IMR-90 (cell line): ENCODE results near the gene AMPD2.
A peak's percentile ranks its signal among the peaks of the same experiment; 100 is the strongest.

Experiments used
- CEBPB ChIP-seq: IDR thresholded peaks from 2 replicates; pipeline ENCODE4 v1.6.1; 2012; ENCODE audit warnings: low read depth, low read length, improper control_type of control experiment
- MAFK ChIP-seq: IDR thresholded peaks from 2 replicates; pipeline ENCODE4 v1.6.1; 2012; ENCODE audit warnings: low read depth, low read length, improper control_type of control experiment
- MAZ ChIP-seq: IDR thresholded peaks from 2 replicates; pipeline ENCODE4 v1.6.1; 2012; ENCODE audit warnings: low read depth, mild to moderate bottlenecking, low read length, improper control_type of control experiment, moderate library complexity, borderline replicate concordance
- POLR2A ChIP-seq: IDR thresholded peaks from 2 replicates; pipeline ENCODE4 v1.6.1; 2012; ENCODE audit warnings: mild to moderate bottlenecking, low read depth, low read length
- SMC3 ChIP-seq: fragments of 150-350 bp; IDR thresholded peaks from 2 replicates; pipeline ENCODE4 v1.6.1; 2016; ENCODE audit warnings: low read depth, mild to moderate bottlenecking, antibody characterized with exemption, low read length, moderate library complexity
- TF ChIP-seq, protein P1 (sequence below): conservative IDR thresholded peaks from 2 replicates; pipeline ENCODE4 v1.5.1; 2012; ENCODE audit warnings: mild to moderate bottlenecking, low read depth, low read length, improper control_type of control experiment
- TF ChIP-seq, protein P2 (sequence below): fragments of 150-350 bp; IDR thresholded peaks from 2 replicates; pipeline ENCODE4 v1.6.1; 2016; ENCODE audit warnings: low read depth, mild to moderate bottlenecking, low read length, moderate library complexity, borderline replicate concordance
- TF ChIP-seq, protein P3 (sequence below): fragments of 150-350 bp; IDR thresholded peaks from 2 replicates; pipeline ENCODE4 v1.6.1; 2017; ENCODE audit warnings: mild to moderate bottlenecking, antibody characterized with exemption, low read length, low read depth

DNA sequence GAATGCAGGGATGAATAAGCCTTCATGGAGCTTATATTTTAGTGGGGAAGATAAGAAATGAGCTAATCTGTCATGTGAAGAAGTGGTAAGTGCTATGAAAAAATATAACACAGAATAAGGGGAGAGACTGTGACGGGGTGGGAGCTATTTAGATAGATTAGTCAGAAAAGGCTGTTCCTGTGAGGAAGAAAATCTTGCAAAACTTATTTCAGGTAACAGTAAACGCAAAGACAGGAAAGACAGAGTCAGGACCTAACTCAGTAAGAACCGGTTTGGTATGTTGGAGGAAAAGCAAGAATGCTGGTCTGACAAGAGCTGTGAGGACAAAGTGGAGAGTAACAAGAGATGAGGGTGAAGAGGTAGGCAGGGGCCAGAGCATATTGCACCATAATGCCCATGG is 49.2 kb upstream of the AMPD2 start:
- TF ChIP-seq CEBPB: peak; percentile 43; the same call in 1 of the 2 replicates
- TF ChIP-seq, protein P1, sequence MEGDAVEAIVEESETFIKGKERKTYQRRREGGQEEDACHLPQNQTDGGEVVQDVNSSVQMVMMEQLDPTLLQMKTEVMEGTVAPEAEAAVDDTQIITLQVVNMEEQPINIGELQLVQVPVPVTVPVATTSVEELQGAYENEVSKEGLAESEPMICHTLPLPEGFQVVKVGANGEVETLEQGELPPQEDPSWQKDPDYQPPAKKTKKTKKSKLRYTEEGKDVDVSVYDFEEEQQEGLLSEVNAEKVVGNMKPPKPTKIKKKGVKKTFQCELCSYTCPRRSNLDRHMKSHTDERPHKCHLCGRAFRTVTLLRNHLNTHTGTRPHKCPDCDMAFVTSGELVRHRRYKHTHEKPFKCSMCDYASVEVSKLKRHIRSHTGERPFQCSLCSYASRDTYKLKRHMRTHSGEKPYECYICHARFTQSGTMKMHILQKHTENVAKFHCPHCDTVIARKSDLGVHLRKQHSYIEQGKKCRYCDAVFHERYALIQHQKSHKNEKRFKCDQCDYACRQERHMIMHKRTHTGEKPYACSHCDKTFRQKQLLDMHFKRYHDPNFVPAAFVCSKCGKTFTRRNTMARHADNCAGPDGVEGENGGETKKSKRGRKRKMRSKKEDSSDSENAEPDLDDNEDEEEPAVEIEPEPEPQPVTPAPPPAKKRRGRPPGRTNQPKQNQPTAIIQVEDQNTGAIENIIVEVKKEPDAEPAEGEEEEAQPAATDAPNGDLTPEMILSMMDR: no peak
- TF ChIP-seq MAFK: no peak
- TF ChIP-seq, protein P2, sequence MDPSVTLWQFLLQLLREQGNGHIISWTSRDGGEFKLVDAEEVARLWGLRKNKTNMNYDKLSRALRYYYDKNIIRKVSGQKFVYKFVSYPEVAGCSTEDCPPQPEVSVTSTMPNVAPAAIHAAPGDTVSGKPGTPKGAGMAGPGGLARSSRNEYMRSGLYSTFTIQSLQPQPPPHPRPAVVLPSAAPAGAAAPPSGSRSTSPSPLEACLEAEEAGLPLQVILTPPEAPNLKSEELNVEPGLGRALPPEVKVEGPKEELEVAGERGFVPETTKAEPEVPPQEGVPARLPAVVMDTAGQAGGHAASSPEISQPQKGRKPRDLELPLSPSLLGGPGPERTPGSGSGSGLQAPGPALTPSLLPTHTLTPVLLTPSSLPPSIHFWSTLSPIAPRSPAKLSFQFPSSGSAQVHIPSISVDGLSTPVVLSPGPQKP: no peak
- no peak for TF ChIP-seq SMC3
- TF ChIP-seq, protein P3, sequence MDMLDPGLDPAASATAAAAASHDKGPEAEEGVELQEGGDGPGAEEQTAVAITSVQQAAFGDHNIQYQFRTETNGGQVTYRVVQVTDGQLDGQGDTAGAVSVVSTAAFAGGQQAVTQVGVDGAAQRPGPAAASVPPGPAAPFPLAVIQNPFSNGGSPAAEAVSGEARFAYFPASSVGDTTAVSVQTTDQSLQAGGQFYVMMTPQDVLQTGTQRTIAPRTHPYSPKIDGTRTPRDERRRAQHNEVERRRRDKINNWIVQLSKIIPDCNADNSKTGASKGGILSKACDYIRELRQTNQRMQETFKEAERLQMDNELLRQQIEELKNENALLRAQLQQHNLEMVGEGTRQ: no peak
- TF ChIP-seq POLR2A: no peak
- TF ChIP-seq MAZ: no peak
